ENCODE results near the gene SMIM3. TPM values are rescaled to one million over a fixed set of nuclear protein-coding genes. Genes with fewer than 3 reads are reported as not detected.
"Not testable (repeated sequence)": the region's sequence is repeated elsewhere in the genome, so short reads cannot be mapped to it uniquely, and the experiment has no call there.

Gene SMIM3
- total RNA-seq, 1 donor from 2014 or later = 8.2 TPM

- TF ChIP-seq CTCF (conservative IDR thresholded peaks at IDR 0.05) = no peak
- Mint-ChIP-seq H3K4me3 (no peak overlapping the region), H3K9me3 (peaks cover 10% of the 10 kb centered on the region), H3K4me1 (ENCODE audit: unreplicated experiment) (no peaks in the 10 kb centered on the region), H3K36me3 (peaks cover 59% of the 10 kb centered on the region), H3K27ac (no peak overlapping the region), H3K27me3 (no peaks in the 10 kb centered on the region)
- DNase-seq (ENCODE audit: extremely low spot score, unreplicated experiment) = no peak
These were observed 37.6 kb upstream of the SMIM3 start for GRCh38 chr5:150740992-150741391.

GRCh38 chr5:150742455-150743141, 36.0 kb upstream of the SMIM3 start:
- peaks cover 43% of the 10 kb centered on the region for H3K36me3 Mint-ChIP-seq
- not testable (repeated sequence) for H3K9me3 Mint-ChIP-seq; DNase-seq (ENCODE audit: extremely low spot score, unreplicated experiment); H3K4me3 Mint-ChIP-seq; H3K27me3 Mint-ChIP-seq; H3K27ac Mint-ChIP-seq; H3K4me1 Mint-ChIP-seq (ENCODE audit: unreplicated experiment)

GRCh38 chr5:150743142-150743488, 35.4 kb upstream of the SMIM3 start:
- not testable (repeated sequence) for DNase-seq (ENCODE audit: extremely low spot score, unreplicated experiment); H3K27me3 Mint-ChIP-seq; H3K27ac Mint-ChIP-seq; H3K4me1 Mint-ChIP-seq (ENCODE audit: unreplicated experiment); H3K9me3 Mint-ChIP-seq; H3K4me3 Mint-ChIP-seq
- H3K36me3 Mint-ChIP-seq = peaks cover 40% of the 10 kb centered on the region

GRCh38 chr5:150750469-150750868, 28.1 kb upstream of the SMIM3 start:
- DNase-seq (ENCODE audit: extremely low spot score, unreplicated experiment) = no peak
- Mint-ChIP-seq H3K36me3 (peaks cover 34% of the 10 kb centered on the region), H3K4me1 (ENCODE audit: unreplicated experiment) (peaks cover 8% of the 10 kb centered on the region), H3K27me3 (no peaks in the 10 kb centered on the region), H3K27ac (no peak overlapping the region), H3K9me3 (no peaks in the 10 kb centered on the region), H3K4me3 (no peak overlapping the region)
- TF ChIP-seq CTCF (conservative IDR thresholded peaks at IDR 0.05) = no peak

- TF ChIP-seq CTCF (conservative IDR thresholded peaks at IDR 0.05) = no peak
- Mint-ChIP-seq H3K36me3 (peaks cover 36% of the 10 kb centered on the region), H3K9me3 (no peaks in the 10 kb centered on the region), H3K4me3 (no peak overlapping the region), H3K27me3 (no peaks in the 10 kb centered on the region), H3K4me1 (ENCODE audit: unreplicated experiment) (peaks cover 9% of the 10 kb centered on the region), H3K27ac (no peak overlapping the region)
- no peak for DNase-seq (ENCODE audit: extremely low spot score, unreplicated experiment)
These were observed 27.3 kb upstream of the SMIM3 start for GRCh38 chr5:150751096-150751891.

- Mint-ChIP-seq H3K27ac (no peak overlapping the region), H3K36me3 (peaks cover 36% of the 10 kb centered on the region), H3K27me3 (no peaks in the 10 kb centered on the region), H3K4me1 (ENCODE audit: unreplicated experiment) (peaks cover 14% of the 10 kb centered on the region), H3K4me3 (no peak overlapping the region), H3K9me3 (no peaks in the 10 kb centered on the region)
- TF ChIP-seq CTCF (conservative IDR thresholded peaks at IDR 0.05) = no peak
- no peak for DNase-seq (ENCODE audit: extremely low spot score, unreplicated experiment)
These were observed 25.1 kb upstream of the SMIM3 start for GRCh38 chr5:150753463-150753862.
